GM23338 (cell line): ENCODE results near the gene COLQ.

Experiments
- CREB1 ChIP-seq: fragments of 250-450 bp; sonication (Bioruptor Pico); IDR thresholded peaks from 2 replicates; pipeline ENCODE4 v1.5.0; 2020; ENCODE audit warnings: low read depth, mild to moderate bottlenecking, moderate library complexity
- ETS1 ChIP-seq: IDR thresholded peaks from 2 replicates; pipeline ENCODE4 v1.6.1; 2016; ENCODE audit warnings: antibody characterized with exemption
- EZH2 ChIP-seq: fragments of 200-600 bp; sonication (generic); IDR thresholded peaks from one replicate; pipeline ENCODE4 v1.8.0; 2017; ENCODE audit warnings: antibody characterized with exemption, mild to moderate bottlenecking, low read depth; ENCODE audit not compliant: unreplicated experiment
- EZH2phosphoT487 ChIP-seq: fragments of 200-600 bp; sonication (generic); IDR thresholded peaks from one replicate; pipeline ENCODE4 v1.8.1; 2018; ENCODE audit warnings: antibody characterized with exemption; ENCODE audit not compliant: unreplicated experiment
- POLR2AphosphoS5 ChIP-seq: IDR thresholded peaks from 2 replicates; pipeline ENCODE4 v1.6.1; 2016; ENCODE audit warnings: antibody characterized with exemption, low read depth
- REST ChIP-seq: IDR thresholded peaks from one replicate; pipeline ENCODE4 v1.6.1; 2018; ENCODE audit warnings: antibody characterized with exemption; ENCODE audit not compliant: unreplicated experiment
- STAT1 ChIP-seq: IDR thresholded peaks from one replicate; pipeline ENCODE4 v1.6.1; 2016; ENCODE audit warnings: antibody characterized with exemption; ENCODE audit not compliant: unreplicated experiment
- ZNF462 ChIP-seq: fragments of 250-450 bp; sonication (Bioruptor Pico); IDR thresholded peaks from 2 replicates; pipeline ENCODE4 v1.5.0; 2020; ENCODE audit warnings: mild to moderate bottlenecking, moderate library complexity
- TF ChIP-seq, protein P1 (sequence below), 2 experiments: fragments of 200-600 bp in 1 of 2; sonication (generic) in 1 of 2; conservative IDR thresholded peaks; 2 replicates each; pipeline versions ENCODE4 v1.5.1 to v1.6.1; 2016 to 2017; ENCODE audit warnings: antibody characterized with exemption in 2 of 2, low read depth in 2 of 2, mild to moderate bottlenecking in 2 of 2, moderate library complexity in 1 of 2

- TF ChIP-seq EZH2 = no peak
- TF ChIP-seq, protein P1, sequence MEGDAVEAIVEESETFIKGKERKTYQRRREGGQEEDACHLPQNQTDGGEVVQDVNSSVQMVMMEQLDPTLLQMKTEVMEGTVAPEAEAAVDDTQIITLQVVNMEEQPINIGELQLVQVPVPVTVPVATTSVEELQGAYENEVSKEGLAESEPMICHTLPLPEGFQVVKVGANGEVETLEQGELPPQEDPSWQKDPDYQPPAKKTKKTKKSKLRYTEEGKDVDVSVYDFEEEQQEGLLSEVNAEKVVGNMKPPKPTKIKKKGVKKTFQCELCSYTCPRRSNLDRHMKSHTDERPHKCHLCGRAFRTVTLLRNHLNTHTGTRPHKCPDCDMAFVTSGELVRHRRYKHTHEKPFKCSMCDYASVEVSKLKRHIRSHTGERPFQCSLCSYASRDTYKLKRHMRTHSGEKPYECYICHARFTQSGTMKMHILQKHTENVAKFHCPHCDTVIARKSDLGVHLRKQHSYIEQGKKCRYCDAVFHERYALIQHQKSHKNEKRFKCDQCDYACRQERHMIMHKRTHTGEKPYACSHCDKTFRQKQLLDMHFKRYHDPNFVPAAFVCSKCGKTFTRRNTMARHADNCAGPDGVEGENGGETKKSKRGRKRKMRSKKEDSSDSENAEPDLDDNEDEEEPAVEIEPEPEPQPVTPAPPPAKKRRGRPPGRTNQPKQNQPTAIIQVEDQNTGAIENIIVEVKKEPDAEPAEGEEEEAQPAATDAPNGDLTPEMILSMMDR (conservative IDR thresholded peaks at IDR 0.05; ENCODE audit: low read depth in 2 of 2) = no peak
- no peak for TF ChIP-seq ZNF462 (CRISPR knock-in tag)
- no peak for TF ChIP-seq POLR2AphosphoS5
- no peak for TF ChIP-seq REST
- TF ChIP-seq STAT1 = no peak
- no peak for TF ChIP-seq ETS1
- TF ChIP-seq CREB1 (CRISPR knock-in tag) = no peak
- TF ChIP-seq EZH2phosphoT487 = no peak
Observed at GRCh38 chr3:15541371-15541770, 19.9 kb upstream of the COLQ start.
